Neural crest cell (in vitro differentiated cells): ENCODE data around the gene ATP6V0E2. TPM values are rescaled to one million over a fixed set of nuclear protein-coding genes. Genes with fewer than 3 reads are reported as not detected.
A peak's percentile ranks its signal among the peaks of the same experiment; 100 is the strongest.

Experiments
- DNase-seq: peaks from one replicate; pipeline ENCODE4 v3.0.0; 2021; ENCODE audit warnings: low read depth, mixed read lengths, low spot score
- H3K27ac Mint-ChIP-seq: one replicate; pipeline ENCODE4 v1.8.0; 2021; ENCODE audit warnings: mild to moderate bottlenecking, mixed read lengths; ENCODE audit not compliant: unreplicated experiment
- H3K27me3 Mint-ChIP-seq: 2 replicates; pipeline ENCODE4 v1.8.0; 2021; ENCODE audit warnings: low read depth, mild to moderate bottlenecking, mixed read lengths
- H3K36me3 Mint-ChIP-seq: 2 replicates; pipeline ENCODE4 v1.8.0; 2021; ENCODE audit warnings: low read depth, mild to moderate bottlenecking, mixed read lengths
- H3K4me1 Mint-ChIP-seq: 2 replicates; pipeline ENCODE4 v1.8.0; 2021; ENCODE audit warnings: mixed read lengths
- H3K4me3 Mint-ChIP-seq: one replicate; pipeline ENCODE4 v1.8.0; 2021; ENCODE audit warnings: mild to moderate bottlenecking, mixed read lengths
- H3K9me3 Mint-ChIP-seq: 2 replicates; pipeline ENCODE4 v1.8.0; 2021; ENCODE audit warnings: mixed read lengths
- CTCF ChIP-seq: fragments of 200-600 bp; sonication (generic); conservative IDR thresholded peaks from 2 replicates; pipeline ENCODE4 v1.5.0; 2021; ENCODE audit warnings: antibody characterized with exemption, mild to moderate bottlenecking
- total RNA-seq: library from RNA; stranded (reverse); gene quantifications from 2 replicates; pipeline ENCODE4 v1.2.1, GENCODE V29; 2021

ATP6V0E2 gene
- total RNA-seq, 1 donor from 2014 or later: 87.4 TPM

- peak; percentile 43 for TF ChIP-seq CTCF
- H3K4me3 Mint-ChIP-seq: peak overlapping the region; percentile 92
- no peaks in the 10 kb centered on the region for H3K36me3 Mint-ChIP-seq
- H3K27me3 Mint-ChIP-seq: no peaks in the 10 kb centered on the region
- H3K4me1 Mint-ChIP-seq: peaks cover 25% of the 10 kb centered on the region
- H3K27ac Mint-ChIP-seq: peak overlapping the region; percentile 44
- H3K9me3 Mint-ChIP-seq: no peaks in the 10 kb centered on the region
- peak; percentile 59 for DNase-seq
Measured at GRCh38 chr7:149872419-149873073, 1.2 kb upstream of the ATP6V0E2 start.

- peak; percentile 21 for TF ChIP-seq CTCF
- Mint-ChIP-seq H3K4me1 (peaks cover 25% of the 10 kb centered on the region), H3K9me3 (no peaks in the 10 kb centered on the region), H3K36me3 (no peaks in the 10 kb centered on the region), H3K4me3 (peak overlapping the region; percentile 92), H3K27ac (no peak overlapping the region), H3K27me3 (no peaks in the 10 kb centered on the region)
- no peak for DNase-seq
Measured at GRCh38 chr7:149873970-149874643, 338 bp downstream of the ATP6V0E2 start.

- Mint-ChIP-seq H3K27ac (peak overlapping the region; percentile 30), H3K4me1 (peaks cover 25% of the 10 kb centered on the region), H3K4me3 (peak overlapping the region; percentile 92), H3K36me3 (no peaks in the 10 kb centered on the region), H3K27me3 (no peaks in the 10 kb centered on the region), H3K9me3 (no peaks in the 10 kb centered on the region)
- DNase-seq: no peak
- TF ChIP-seq CTCF: no peak
Measured at GRCh38 chr7:149874644-149875028, 867 bp downstream of the ATP6V0E2 start.

GRCh38 chr7:149875396-149875795 is 1.6 kb downstream of the ATP6V0E2 start:
- no peak for DNase-seq
- peak overlapping the region; percentile 92 for H3K4me3 Mint-ChIP-seq

GRCh38 chr7:149877890-149878522 is 4.2 kb downstream of the ATP6V0E2 start:
- peaks cover 31% of the 10 kb centered on the region for H3K4me1 Mint-ChIP-seq
- H3K36me3 Mint-ChIP-seq: no peaks in the 10 kb centered on the region
- no peak for TF ChIP-seq CTCF
- peak overlapping the region; percentile 59 for H3K4me3 Mint-ChIP-seq
- no peak overlapping the region for H3K27ac Mint-ChIP-seq
- no peaks in the 10 kb centered on the region for H3K9me3 Mint-ChIP-seq
- H3K27me3 Mint-ChIP-seq: no peaks in the 10 kb centered on the region
- no peak for DNase-seq

More at GRCh38 chr7:149875396-149875795, 1.6 kb downstream of the ATP6V0E2 start:
- no peak overlapping the region for H3K27ac Mint-ChIP-seq
- no peaks in the 10 kb centered on the region for H3K36me3 Mint-ChIP-seq
- H3K9me3 Mint-ChIP-seq: no peaks in the 10 kb centered on the region
- TF ChIP-seq CTCF: no peak
- H3K27me3 Mint-ChIP-seq: no peaks in the 10 kb centered on the region
- H3K4me1 Mint-ChIP-seq: peaks cover 25% of the 10 kb centered on the region
